ENCODE data around the gene POU2AF2.

Gene POU2AF2

DNA sequence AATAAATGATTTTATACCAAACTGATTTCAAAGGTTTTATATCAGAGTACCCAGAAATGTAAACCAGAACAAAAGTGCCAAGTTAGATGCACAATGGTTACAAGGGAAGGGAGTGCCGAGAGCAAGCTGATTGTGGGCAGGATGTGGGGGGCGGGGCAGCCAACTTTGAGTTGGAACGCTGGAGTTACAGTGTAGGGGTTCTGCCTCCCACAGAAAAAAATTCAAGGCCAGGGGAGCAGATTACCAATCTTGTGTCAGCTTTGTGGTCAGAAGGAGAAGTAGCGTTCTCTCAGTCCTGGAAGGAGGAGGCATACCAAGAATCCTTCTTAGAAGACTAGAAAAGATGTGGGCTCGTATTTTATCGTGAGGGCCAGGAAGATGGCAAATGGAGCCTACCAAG lies 15.9 kb upstream of the POU2AF2 start:
- DNase-seq (ENCODE audit: low read depth): no peak
- no peak overlapping the region for H3K4me3 ChIP-seq (ENCODE audit: control insufficient read depth, low read depth, low read length)
- TF ChIP-seq, protein P1, sequence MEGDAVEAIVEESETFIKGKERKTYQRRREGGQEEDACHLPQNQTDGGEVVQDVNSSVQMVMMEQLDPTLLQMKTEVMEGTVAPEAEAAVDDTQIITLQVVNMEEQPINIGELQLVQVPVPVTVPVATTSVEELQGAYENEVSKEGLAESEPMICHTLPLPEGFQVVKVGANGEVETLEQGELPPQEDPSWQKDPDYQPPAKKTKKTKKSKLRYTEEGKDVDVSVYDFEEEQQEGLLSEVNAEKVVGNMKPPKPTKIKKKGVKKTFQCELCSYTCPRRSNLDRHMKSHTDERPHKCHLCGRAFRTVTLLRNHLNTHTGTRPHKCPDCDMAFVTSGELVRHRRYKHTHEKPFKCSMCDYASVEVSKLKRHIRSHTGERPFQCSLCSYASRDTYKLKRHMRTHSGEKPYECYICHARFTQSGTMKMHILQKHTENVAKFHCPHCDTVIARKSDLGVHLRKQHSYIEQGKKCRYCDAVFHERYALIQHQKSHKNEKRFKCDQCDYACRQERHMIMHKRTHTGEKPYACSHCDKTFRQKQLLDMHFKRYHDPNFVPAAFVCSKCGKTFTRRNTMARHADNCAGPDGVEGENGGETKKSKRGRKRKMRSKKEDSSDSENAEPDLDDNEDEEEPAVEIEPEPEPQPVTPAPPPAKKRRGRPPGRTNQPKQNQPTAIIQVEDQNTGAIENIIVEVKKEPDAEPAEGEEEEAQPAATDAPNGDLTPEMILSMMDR (conservative IDR thresholded peaks at IDR 0.05; ENCODE audit: control insufficient read depth, insufficient read depth, low read depth, low read length): no peak

DNA sequence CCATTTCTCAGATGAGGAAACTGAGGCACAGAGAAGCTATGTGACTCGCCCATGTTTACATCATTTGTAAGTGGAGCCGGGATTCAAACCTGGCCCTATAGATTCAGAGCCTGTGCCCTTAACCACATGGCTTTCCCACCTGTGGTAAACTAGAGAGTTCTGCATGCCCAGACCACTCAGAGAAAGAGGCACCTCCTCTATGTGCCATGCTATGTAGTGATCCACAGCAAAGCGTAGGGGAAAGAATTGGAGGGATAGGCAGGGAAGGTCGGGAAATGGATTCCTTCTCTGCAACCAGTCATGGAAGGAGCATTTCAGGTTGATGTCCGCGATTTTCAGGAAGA lies 15.4 kb upstream of the POU2AF2 start:
- H3K4me3 ChIP-seq (ENCODE audit: control insufficient read depth, low read depth, low read length): peak overlapping the region; percentile 9
- DNase-seq (ENCODE audit: low read depth): no peak
- TF ChIP-seq, protein P1 (conservative IDR thresholded peaks at IDR 0.05; ENCODE audit: control insufficient read depth, insufficient read depth, low read depth, low read length): no peak

DNA sequence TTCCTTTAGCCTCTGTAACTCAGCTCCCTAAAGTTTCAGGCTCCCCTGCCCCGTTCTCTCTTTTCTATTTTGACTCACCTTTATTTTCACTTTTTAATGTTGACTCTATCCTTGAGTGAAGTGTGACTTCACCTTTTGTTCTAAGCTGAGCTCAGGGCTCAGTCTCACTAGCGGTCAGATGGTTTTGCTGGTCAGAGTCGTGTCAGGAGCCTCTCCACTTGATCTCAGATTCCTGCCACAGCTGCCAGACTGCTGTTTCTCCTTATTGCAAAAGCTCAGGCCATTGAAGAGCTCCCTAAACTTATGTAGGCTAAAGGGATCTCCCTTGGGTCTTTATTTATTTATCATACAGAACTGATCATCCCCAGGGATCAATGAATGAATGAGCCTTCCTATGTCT lies 13.7 kb upstream of the POU2AF2 start:
- H3K4me3 ChIP-seq (ENCODE audit: control insufficient read depth, low read depth, low read length): no peak overlapping the region
- TF ChIP-seq, protein P1 (conservative IDR thresholded peaks at IDR 0.05; ENCODE audit: control insufficient read depth, insufficient read depth, low read depth, low read length): no peak
- DNase-seq (ENCODE audit: low read depth): peak; percentile 6

DNA sequence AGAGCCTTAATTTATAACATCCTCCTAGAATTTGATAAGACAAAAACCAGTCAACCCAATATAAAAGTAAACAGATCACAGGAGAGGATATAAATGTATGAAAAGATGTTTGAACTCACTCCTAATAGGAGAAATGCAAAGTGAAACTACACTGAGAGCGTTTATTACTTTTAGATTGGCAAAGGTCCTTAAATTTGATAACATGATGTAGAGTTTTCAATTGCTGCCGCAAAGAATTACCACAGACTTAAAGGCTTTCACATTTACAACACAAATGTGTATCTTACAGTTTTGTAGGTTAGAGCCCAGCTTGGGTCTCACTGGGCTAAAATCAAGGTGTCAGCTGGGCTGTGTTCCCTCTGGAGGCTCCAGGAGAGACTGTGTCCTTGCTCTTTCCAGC lies 9.1 kb upstream of the POU2AF2 start:
- no peak for DNase-seq (ENCODE audit: low read depth)
- no peak overlapping the region for H3K4me3 ChIP-seq (ENCODE audit: control insufficient read depth, low read depth, low read length)
- TF ChIP-seq, protein P1 (conservative IDR thresholded peaks at IDR 0.05; ENCODE audit: control insufficient read depth, insufficient read depth, low read depth, low read length): no peak

DNA sequence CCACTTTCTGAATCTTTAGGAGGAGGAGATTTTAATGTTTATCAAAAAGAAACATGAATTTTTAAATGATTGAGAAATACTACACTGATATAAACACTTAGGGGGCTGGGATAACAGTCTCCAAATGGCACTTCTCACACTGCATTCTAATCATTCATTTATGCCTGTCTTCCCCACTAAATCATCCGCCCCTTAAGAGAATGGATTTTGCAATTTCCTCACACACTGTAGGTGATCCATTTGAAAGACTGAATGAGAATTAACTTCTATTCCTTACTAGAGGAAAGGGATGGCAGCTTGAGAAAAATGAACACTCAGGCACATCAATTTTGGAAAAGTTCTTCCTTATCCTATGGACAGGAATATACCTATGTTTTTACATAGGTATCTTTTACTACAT lies 7.6 kb upstream of the POU2AF2 start:
- no peak for DNase-seq (ENCODE audit: low read depth)
- TF ChIP-seq, protein P1 (conservative IDR thresholded peaks at IDR 0.05; ENCODE audit: control insufficient read depth, insufficient read depth, low read depth, low read length): no peak
- H3K4me3 ChIP-seq (ENCODE audit: control insufficient read depth, low read depth, low read length): no peak overlapping the region

DNA sequence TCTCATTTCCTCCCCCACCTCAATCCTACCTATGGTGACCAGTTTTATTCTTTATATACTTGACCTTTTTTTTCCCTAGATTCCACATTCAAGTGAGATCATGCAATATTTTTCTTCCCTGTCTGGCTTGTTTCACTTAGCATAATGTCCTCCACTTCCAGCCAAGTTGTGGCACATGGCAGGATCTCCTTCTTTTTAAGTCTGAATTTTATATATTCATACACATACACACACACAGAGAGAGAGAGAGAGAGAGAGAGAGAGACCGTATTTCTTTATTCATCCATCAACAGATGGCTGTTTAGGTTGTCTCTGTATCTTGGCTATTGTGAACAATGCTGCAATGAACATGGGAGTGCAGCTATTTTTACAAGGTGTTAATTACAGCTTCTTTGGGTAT lies 1.4 kb downstream of the POU2AF2 start:
- no peak for DNase-seq (ENCODE audit: low read depth)
- TF ChIP-seq, protein P1 (conservative IDR thresholded peaks at IDR 0.05; ENCODE audit: control insufficient read depth, insufficient read depth, low read depth, low read length): no peak
- H3K4me3 ChIP-seq (ENCODE audit: control insufficient read depth, low read depth, low read length): no peak overlapping the region

DNA sequence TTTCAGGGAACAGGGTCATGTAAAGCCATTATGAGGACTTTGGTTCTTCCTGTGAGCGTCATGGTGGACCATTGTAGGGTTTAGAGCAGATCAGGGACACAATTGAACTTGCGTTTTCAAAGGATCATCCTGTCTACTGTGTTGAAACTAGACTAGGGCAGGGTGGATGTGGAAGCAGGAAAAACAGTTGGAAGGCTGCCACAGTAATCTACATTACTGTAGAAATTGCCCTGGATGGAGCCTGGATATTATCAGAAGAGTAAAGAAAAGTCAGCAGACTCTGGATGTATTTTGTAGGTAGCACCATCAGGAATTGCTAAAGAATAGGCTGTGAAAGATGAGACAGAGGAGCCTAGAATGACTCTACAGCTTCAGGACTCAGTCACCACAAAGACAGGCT lies 5.4 kb downstream of the POU2AF2 start:
- no peak for DNase-seq (ENCODE audit: low read depth)
- no peak overlapping the region for H3K4me3 ChIP-seq (ENCODE audit: control insufficient read depth, low read depth, low read length)
- TF ChIP-seq, protein P1 (conservative IDR thresholded peaks at IDR 0.05; ENCODE audit: control insufficient read depth, insufficient read depth, low read depth, low read length): no peak
